Measurements from ENCODE around the gene DALRD3.

DNA sequence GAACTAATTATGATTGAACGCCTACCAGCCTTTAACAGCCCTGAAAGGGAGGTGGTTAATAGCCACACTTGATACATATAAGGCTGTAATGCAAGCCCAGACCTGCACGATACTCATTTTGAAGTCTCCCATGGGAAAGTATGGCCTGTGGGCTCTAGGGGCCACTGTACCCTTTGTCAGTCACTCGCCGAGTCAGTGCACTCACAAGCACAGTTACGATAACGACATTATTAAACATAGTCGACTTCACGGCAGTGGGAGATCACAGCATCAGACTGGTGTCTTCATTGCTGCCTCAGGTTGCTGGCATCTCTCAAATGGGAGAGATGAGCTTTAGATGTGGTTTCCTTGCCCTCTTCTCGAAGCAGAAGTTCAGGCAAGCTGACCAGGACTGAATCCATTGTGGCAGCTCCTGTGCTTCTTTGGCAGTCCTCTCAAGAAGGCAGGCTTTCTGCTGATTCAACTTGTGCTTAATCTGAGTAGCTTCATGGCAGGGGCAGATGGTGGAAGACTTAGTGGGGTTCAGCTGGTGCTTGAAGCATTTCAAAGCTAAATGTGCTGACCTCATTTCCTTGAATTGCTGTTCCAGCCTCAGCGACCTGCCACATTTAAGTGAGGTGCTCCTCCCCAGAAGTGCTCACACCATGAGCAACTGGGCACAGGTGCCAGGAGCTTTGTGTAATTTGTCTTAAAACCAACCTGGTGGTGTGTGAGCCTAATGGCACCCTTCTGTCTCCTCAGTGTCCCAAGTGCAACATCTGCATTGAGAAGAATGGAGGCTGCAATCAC is 44.1 kb downstream of the DALRD3 start:
- TF ChIP-seq, protein P1, sequence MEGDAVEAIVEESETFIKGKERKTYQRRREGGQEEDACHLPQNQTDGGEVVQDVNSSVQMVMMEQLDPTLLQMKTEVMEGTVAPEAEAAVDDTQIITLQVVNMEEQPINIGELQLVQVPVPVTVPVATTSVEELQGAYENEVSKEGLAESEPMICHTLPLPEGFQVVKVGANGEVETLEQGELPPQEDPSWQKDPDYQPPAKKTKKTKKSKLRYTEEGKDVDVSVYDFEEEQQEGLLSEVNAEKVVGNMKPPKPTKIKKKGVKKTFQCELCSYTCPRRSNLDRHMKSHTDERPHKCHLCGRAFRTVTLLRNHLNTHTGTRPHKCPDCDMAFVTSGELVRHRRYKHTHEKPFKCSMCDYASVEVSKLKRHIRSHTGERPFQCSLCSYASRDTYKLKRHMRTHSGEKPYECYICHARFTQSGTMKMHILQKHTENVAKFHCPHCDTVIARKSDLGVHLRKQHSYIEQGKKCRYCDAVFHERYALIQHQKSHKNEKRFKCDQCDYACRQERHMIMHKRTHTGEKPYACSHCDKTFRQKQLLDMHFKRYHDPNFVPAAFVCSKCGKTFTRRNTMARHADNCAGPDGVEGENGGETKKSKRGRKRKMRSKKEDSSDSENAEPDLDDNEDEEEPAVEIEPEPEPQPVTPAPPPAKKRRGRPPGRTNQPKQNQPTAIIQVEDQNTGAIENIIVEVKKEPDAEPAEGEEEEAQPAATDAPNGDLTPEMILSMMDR (IDR thresholded peaks at IDR 0.05; ENCODE audit: low read depth, low read length), result no peak
- no peak for TF ChIP-seq POLR2A (IDR thresholded peaks at IDR 0.05; ENCODE audit: extremely low read depth, insufficient read length)
- no peak for TF ChIP-seq MAX (IDR thresholded peaks at IDR 0.05; ENCODE audit: low read depth, low read length)

All from NB4 (cell line).